ENCODE results near the gene PCNX2.
A peak's percentile ranks its signal among the peaks of the same experiment; 100 is the strongest.

The PCNX2 gene

GRCh38 chr1:232954594-232955365 lies 340.7 kb downstream of the PCNX2 start:
- peak; percentile 67 for DNase-seq (ENCODE audit: low read depth)

GRCh38 chr1:232952514-232953499 lies 342.7 kb downstream of the PCNX2 start:
- peak; percentile 74 for DNase-seq (ENCODE audit: low read depth)

- DNase-seq (ENCODE audit: low read depth): no peak
Observed at GRCh38 chr1:232951605-232952004, 343.9 kb downstream of the PCNX2 start.

- DNase-seq (ENCODE audit: low read depth): peak; percentile 26
Observed at GRCh38 chr1:232951180-232951579, 344.3 kb downstream of the PCNX2 start.

- DNase-seq (ENCODE audit: low read depth): peak; percentile 94
Observed at GRCh38 chr1:232950197-232951176, 345.0 kb downstream of the PCNX2 start, which contains the start of gene NTPCR. Gene NTPCR (plus strand): TSS chr1:232950611. CDS start chr1:232950711, 100 bp downstream.

GRCh38 chr1:232949636-232950196 lies 345.8 kb downstream of the PCNX2 start:
- no peak for DNase-seq (ENCODE audit: low read depth)

- DNase-seq (ENCODE audit: low read depth): no peak
Observed at GRCh38 chr1:232944347-232944746, 351.2 kb downstream of the PCNX2 start.

GRCh38 chr1:232943679-232944252 lies 351.8 kb downstream of the PCNX2 start:
- DNase-seq (ENCODE audit: low read depth): no peak

GRCh38 chr1:232942413-232943294 lies 352.9 kb downstream of the PCNX2 start:
- DNase-seq (ENCODE audit: low read depth): no peak

GRCh38 chr1:232940262-232940661 lies 355.3 kb downstream of the PCNX2 start:
- DNase-seq (ENCODE audit: low read depth): no peak

- no peak for DNase-seq (ENCODE audit: low read depth)
Observed at GRCh38 chr1:232939748-232940147, 355.8 kb downstream of the PCNX2 start.

GRCh38 chr1:232938926-232939325 lies 356.6 kb downstream of the PCNX2 start:
- DNase-seq (ENCODE audit: low read depth): no peak

GRCh38 chr1:232937741-232938375 lies 357.7 kb downstream of the PCNX2 start:
- no peak for DNase-seq (ENCODE audit: low read depth)

- no peak for DNase-seq (ENCODE audit: low read depth)
Observed at GRCh38 chr1:232936941-232937340, 358.6 kb downstream of the PCNX2 start.
